Measurements from ENCODE around the gene LCORL. TPM values are rescaled to one million over a fixed set of nuclear protein-coding genes. Genes with fewer than 3 reads are reported as not detected.

The LCORL gene
- total and polyA plus RNA-seq, 9 of the 15 experiments (the other 6 are each of a cell fraction or from before 2014, with no cell fraction given): 3.1 to 24.5 (median 11.1) TPM

DNA sequence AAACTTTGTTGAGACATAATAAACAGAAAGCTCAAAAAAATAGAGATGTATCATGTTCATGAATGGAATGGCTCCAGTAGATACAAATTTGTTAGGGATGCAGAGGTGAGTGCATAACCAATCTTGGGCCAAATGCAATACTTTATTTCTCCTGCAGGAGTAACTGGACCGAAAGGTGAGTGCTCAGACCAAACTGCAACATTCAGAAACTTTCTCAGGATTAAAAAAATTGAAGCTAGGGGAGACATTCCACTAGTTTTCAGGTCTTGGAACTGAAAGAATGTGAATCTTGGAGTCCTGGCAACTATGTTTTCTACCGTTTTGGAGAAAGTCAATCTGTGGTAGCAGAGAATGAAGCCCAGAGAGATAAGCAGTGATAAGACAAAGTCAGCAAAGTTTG, 21.2 kb upstream of the LCORL start:
- POLR2A ChIA-PET: no interaction called here

More for the DNA sequence above, 21.2 kb upstream of the LCORL start:
- no peak overlapping the region for H3K9ac ChIP-seq (ENCODE audit: insufficient read depth in 1 of 2, low read depth in 2 of 2, low read length in 2 of 2)
- H3K27me3 ChIP-seq (ENCODE audit: control insufficient read depth in 2 of 2, insufficient read depth in 2 of 2, low read length in 2 of 2): no peaks in the 10 kb centered on the region
- 0% methylated on average over 2 of the region's 2 CpGs for WGBS (ENCODE audit: insufficient coverage, low coverage, missing lambda C conversion rate)
- ATAC-seq (peak; percentile 71; the same call in 2 of the 3 replicates), DNase-seq (ENCODE audit: extremely low read depth in 1 of 4, low spot score in 3 of 4) (peak in 1 of 4 experiments; percentile 11), FAIRE-seq (no peak)
- H2AFZ ChIP-seq (ENCODE audit: low read depth, low read length): no peak overlapping the region
- H3K4me2 ChIP-seq (ENCODE audit: insufficient read depth, low read length): no peak overlapping the region
- CTCF ChIA-PET (ENCODE audit: low intra/inter-chr PET ratio): no interaction called here
- no peak overlapping the region for H3K4me3 ChIP-seq
- H3K27ac ChIP-seq (ENCODE audit: extremely low read depth, low read depth, low read length): no peak overlapping the region
- in situ Hi-C loops (cut with MboI): no loop called here
- no peak for TF ChIP-seq ZKSCAN1 (IDR thresholded peaks at IDR 0.05; ENCODE audit: low read depth, low read length)
- no peak for TF ChIP-seq ZBTB17 (CRISPR knock-in tag; IDR thresholded peaks at IDR 0.05)
- no peak for TF ChIP-seq SMARCC2 (IDR thresholded peaks at IDR 0.05; ENCODE audit: low read depth)
- no peak for TF ChIP-seq C11orf30 (IDR thresholded peaks at IDR 0.05; ENCODE audit: low read depth)
- TF ChIP-seq, protein P1, sequence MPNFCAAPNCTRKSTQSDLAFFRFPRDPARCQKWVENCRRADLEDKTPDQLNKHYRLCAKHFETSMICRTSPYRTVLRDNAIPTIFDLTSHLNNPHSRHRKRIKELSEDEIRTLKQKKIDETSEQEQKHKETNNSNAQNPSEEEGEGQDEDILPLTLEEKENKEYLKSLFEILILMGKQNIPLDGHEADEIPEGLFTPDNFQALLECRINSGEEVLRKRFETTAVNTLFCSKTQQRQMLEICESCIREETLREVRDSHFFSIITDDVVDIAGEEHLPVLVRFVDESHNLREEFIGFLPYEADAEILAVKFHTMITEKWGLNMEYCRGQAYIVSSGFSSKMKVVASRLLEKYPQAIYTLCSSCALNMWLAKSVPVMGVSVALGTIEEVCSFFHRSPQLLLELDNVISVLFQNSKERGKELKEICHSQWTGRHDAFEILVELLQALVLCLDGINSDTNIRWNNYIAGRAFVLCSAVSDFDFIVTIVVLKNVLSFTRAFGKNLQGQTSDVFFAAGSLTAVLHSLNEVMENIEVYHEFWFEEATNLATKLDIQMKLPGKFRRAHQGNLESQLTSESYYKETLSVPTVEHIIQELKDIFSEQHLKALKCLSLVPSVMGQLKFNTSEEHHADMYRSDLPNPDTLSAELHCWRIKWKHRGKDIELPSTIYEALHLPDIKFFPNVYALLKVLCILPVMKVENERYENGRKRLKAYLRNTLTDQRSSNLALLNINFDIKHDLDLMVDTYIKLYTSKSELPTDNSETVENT (CRISPR knock-in tag; IDR thresholded peaks at IDR 0.05): no peak
- TF ChIP-seq FOXP1 (CRISPR knock-in tag; IDR thresholded peaks at IDR 0.05): no peak
- TF ChIP-seq RBFOX2 (IDR thresholded peaks at IDR 0.05; ENCODE audit: low read depth, low read length): no peak
- no peak for TF ChIP-seq ASH1L (IDR thresholded peaks at IDR 0.05; ENCODE audit: borderline replicate concordance, low read depth, partially characterized antibody)
- TF ChIP-seq, protein P2, sequence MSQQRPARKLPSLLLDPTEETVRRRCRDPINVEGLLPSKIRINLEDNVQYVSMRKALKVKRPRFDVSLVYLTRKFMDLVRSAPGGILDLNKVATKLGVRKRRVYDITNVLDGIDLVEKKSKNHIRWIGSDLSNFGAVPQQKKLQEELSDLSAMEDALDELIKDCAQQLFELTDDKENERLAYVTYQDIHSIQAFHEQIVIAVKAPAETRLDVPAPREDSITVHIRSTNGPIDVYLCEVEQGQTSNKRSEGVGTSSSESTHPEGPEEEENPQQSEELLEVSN (IDR thresholded peaks at IDR 0.05; ENCODE audit: borderline replicate concordance in 1 of 2, extremely low read depth in 1 of 2, insufficient read depth in 1 of 2, insufficient read length in 1 of 2, low read depth in 1 of 2, low read length in 1 of 2, poor library complexity in 1 of 2, severe bottlenecking in 1 of 2): no peak
- peak; percentile 12; the same call in 1 of the 2 replicates for TF ChIP-seq ZNF316 (IDR thresholded peaks at IDR 0.05)
- TF ChIP-seq CREM (IDR thresholded peaks at IDR 0.05; ENCODE audit: low read depth): no peak
- no peak for TF ChIP-seq RBBP5 (IDR thresholded peaks at IDR 0.05; ENCODE audit: borderline replicate concordance, insufficient read depth, low read length, poor library complexity, severe bottlenecking)
- TF ChIP-seq, protein P3, sequence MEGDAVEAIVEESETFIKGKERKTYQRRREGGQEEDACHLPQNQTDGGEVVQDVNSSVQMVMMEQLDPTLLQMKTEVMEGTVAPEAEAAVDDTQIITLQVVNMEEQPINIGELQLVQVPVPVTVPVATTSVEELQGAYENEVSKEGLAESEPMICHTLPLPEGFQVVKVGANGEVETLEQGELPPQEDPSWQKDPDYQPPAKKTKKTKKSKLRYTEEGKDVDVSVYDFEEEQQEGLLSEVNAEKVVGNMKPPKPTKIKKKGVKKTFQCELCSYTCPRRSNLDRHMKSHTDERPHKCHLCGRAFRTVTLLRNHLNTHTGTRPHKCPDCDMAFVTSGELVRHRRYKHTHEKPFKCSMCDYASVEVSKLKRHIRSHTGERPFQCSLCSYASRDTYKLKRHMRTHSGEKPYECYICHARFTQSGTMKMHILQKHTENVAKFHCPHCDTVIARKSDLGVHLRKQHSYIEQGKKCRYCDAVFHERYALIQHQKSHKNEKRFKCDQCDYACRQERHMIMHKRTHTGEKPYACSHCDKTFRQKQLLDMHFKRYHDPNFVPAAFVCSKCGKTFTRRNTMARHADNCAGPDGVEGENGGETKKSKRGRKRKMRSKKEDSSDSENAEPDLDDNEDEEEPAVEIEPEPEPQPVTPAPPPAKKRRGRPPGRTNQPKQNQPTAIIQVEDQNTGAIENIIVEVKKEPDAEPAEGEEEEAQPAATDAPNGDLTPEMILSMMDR (IDR thresholded peaks at IDR 0.05 in 2 of 3, conservative IDR thresholded peaks at IDR 0.05 in 1 of 3; ENCODE audit: insufficient read depth in 2 of 3, low read depth in 1 of 3, low read length in 3 of 3): 0 out of 6 replicates have a peak, but pooled peaks of 1 of the 3 experiments have one; percentile 10
- intact Hi-C loops (cut with micrococcal nuclease): no loop called here
- H3K36me3 ChIP-seq (ENCODE audit: control insufficient read depth, insufficient read depth, low read length): no peaks in the 10 kb centered on the region
- no peaks in the 10 kb centered on the region for H3K4me1 ChIP-seq (replicated peaks in 1 of 2; ENCODE audit: control insufficient read depth in 2 of 2, insufficient read depth in 2 of 2, low read length in 2 of 2)
- no peaks in the 10 kb centered on the region for H4K20me1 ChIP-seq (replicated peaks; ENCODE audit: control insufficient read depth, insufficient read depth, low read length)
- H3K9me1 ChIP-seq (ENCODE audit: control insufficient read depth, insufficient read depth, low read length): no peaks in the 10 kb centered on the region
- no TSS peak for BruUV-seq (replicated peaks)
- no peaks in the 10 kb centered on the region for H3K79me2 ChIP-seq (ENCODE audit: control insufficient read depth, insufficient read depth, low read length)
- H3K9me3 ChIP-seq (replicated peaks; ENCODE audit: control insufficient read depth, insufficient read depth, low read depth, low read length): no peaks in the 10 kb centered on the region

Data from K562 (cell line).